Dendritic cell treated with granulocyte-macrophage colony-stimulating factor and Interleukin-4, amounts not matched to agents 40 ng/mL and 50 ng/mL, for 4 days (primary cell): Measurements from ENCODE around the gene TMEM100.

Experiments used
- H3K27ac Mint-ChIP-seq: one replicate; pipeline ENCODE4 v1.8.0; 2022; ENCODE audit warnings: mild to moderate bottlenecking, mixed read lengths
- H3K27me3 Mint-ChIP-seq: one replicate; pipeline ENCODE4 v1.8.0; 2022; ENCODE audit warnings: mild to moderate bottlenecking, mixed read lengths
- H3K36me3 Mint-ChIP-seq: one replicate; pipeline ENCODE4 v1.8.0; 2022; ENCODE audit warnings: low read depth, mixed read lengths
- H3K4me1 Mint-ChIP-seq: one replicate; pipeline ENCODE4 v1.8.0; 2022; ENCODE audit warnings: low read depth, mixed read lengths
- H3K4me3 Mint-ChIP-seq: one replicate; pipeline ENCODE4 v1.8.0; 2022; ENCODE audit warnings: mild to moderate bottlenecking, moderate library complexity, mixed read lengths
- H3K9me3 Mint-ChIP-seq: one replicate; pipeline ENCODE4 v1.8.0; 2022; ENCODE audit warnings: mixed read lengths
- intact Hi-C: fragments of 100-400 bp; cut with micrococcal nuclease; formaldehyde crosslinking; loops from one replicate; pipeline ENCODE4 v1.15.0; 2022

Gene TMEM100

DNA sequence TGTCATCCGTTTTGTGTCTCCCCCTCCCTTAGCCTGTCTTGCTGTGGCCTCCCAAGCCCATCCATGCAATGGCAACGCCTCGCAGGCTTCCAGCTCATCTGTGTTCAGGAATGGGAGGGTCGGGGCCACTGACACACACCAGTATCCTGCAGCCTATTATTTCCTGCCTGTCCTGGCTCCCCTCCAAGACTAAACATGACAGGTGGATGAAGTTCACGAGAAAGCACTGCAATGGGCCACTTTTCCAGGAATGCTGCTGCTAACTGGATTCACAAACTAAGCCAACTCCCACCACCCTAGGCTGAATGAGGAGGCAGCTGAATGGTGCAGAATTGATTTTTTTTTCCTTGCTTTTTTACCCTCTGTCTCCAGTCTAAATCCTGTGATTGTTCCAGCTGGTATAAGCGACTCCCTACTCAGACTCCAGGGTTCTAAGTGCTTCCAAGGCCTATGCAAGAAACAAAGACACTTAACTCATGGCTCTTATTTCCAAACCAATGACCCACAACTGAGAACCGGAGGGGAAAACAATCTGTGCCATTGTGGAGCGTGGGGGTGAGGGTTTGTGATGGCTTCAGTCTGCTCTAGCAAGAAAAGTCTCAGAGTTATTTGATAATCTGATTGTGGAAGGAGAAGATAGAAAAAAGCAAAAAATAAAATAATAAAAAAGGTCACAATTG is 23.3 kb downstream of the TMEM100 start:
- no peak overlapping the region for H3K27ac Mint-ChIP-seq
- intact Hi-C loops, result no loop called here
- H3K27me3 Mint-ChIP-seq, result no peaks in the 10 kb centered on the region
- H3K36me3 Mint-ChIP-seq, result peaks cover 8% of the 10 kb centered on the region
- H3K4me1 Mint-ChIP-seq, result peaks cover 12% of the 10 kb centered on the region
- peaks cover 24% of the 10 kb centered on the region for H3K9me3 Mint-ChIP-seq
- no peak overlapping the region for H3K4me3 Mint-ChIP-seq

DNA sequence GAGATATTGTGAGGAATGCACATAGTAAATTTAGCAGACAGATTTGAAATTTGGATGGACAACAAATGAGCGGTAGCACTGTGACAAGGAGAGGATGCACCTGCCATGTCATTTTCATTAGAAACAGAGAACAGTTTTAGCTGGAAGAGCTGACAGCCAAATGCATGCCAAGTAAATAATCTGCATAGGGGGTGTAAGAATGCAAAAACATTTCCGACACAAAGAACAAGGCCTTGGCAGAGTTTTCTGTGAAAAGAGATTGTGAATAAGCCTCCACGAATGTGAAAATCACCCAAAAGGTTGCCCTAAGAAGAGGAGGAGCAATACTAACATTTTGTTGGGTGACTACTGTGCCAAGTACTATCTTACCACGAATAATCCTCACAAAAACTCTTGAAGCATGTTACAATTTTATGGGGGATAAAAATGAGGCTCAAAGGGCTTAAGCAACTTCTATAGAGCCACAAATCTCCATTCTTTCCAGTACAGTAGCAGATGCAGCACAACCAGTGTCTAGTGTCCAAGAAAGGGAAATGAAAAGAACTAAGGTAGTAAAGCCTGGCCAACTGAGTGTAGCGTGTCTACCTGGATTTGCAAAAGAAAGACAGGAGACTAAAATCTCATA is 28.3 kb downstream of the TMEM100 start:
- Mint-ChIP-seq H3K36me3 (no peaks in the 10 kb centered on the region), H3K4me3 (no peak overlapping the region), H3K27ac (no peak overlapping the region), H3K27me3 (no peaks in the 10 kb centered on the region), H3K9me3 (no peaks in the 10 kb centered on the region), H3K4me1 (peaks cover 17% of the 10 kb centered on the region)
- intact Hi-C loops, result no loop called here

DNA sequence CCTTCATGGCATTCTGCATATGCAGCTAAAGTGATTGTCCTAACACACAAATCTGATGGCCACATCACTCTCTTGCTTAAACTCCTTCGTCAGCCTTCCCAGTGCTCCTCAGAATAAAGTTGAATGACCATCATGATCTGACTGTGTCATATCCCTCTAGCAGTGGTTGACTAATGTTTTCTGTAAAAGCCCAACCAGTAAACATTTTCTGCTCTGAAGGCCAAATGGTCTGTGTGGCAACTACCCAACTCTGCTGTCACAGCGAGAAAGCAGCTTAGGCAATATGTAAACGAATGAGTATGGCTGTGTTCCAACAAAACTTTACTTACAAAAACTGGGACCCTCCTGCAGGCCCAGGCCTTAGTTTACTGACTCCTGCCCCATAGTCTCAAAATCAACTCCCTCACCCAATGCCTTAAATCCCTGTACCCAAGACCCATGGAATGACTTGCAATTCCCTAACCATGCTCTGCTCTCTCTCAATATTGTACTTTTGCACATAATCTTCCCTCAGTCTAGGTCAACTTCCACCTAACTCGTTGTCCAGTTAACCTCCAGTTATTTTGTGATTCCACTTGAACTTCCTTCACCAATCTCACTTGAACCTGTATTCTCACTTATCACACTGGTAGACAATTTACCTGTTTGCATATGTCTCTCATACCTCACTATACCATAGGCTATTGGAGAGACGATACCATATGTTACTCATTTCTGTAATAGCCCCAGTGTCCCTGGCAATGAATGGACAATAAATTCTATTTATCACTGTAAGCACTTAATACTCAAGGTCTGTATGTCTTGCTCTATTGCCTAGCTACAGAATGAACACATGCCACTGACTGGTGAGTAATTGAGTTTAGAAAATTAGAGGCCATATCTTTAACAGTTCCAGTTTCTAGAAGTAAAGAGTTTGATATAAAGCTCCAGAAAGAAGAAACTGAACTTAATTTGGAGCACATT is 29.1 kb downstream of the TMEM100 start:
- intact Hi-C loops, result no loop called here
- no peaks in the 10 kb centered on the region for H3K27me3 Mint-ChIP-seq
- H3K4me1 Mint-ChIP-seq, result peaks cover 20% of the 10 kb centered on the region
- no peaks in the 10 kb centered on the region for H3K9me3 Mint-ChIP-seq
- H3K36me3 Mint-ChIP-seq, result no peaks in the 10 kb centered on the region
- H3K27ac Mint-ChIP-seq, result no peak overlapping the region
- no peak overlapping the region for H3K4me3 Mint-ChIP-seq

DNA sequence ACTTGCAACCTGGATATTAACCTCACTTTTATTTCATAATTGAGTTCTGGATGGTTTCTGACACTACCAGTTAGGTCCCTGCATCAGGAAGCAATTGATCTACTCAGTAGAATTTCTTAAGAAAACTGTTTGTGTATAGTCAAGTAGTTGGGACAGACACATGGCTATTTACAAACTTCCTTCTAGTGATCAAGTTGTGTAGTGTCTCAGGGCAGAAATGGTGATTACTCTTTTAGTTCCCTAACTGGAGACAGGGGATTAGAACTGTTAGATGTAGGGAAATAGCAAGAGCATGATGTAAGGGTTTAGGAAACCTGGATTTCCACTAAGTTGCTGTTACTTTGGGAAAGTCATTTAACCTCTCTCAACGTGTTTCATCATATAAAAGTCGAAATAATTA is 30.4 kb downstream of the TMEM100 start:
- no peak overlapping the region for H3K4me3 Mint-ChIP-seq
- no peaks in the 10 kb centered on the region for H3K9me3 Mint-ChIP-seq
- H3K27me3 Mint-ChIP-seq, result no peaks in the 10 kb centered on the region
- intact Hi-C loops, result no loop called here
- no peak overlapping the region for H3K27ac Mint-ChIP-seq
- H3K36me3 Mint-ChIP-seq, result no peaks in the 10 kb centered on the region
- peaks cover 20% of the 10 kb centered on the region for H3K4me1 Mint-ChIP-seq

DNA sequence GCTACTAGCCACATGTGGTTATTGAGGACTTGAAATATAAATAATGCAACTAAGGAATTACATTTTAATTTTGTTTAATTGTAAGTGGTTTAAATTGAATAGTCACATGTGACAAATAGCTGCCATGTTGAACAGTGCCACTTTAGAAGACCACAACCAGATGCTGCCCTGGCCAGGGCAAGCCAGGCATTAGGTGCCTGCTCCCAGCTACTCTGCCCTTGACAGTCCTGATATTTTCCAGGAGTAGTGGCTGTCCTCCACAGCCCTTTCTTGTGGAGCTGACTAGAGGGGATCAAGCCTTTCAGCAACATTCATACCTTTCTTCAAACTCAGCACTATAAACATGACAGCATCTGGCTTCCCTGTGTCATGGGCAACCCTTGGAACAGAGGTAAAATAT is 31.0 kb downstream of the TMEM100 start:
- Mint-ChIP-seq H3K36me3 (no peaks in the 10 kb centered on the region), H3K4me3 (no peak overlapping the region), H3K9me3 (no peaks in the 10 kb centered on the region), H3K27ac (no peak overlapping the region), H3K27me3 (no peaks in the 10 kb centered on the region), H3K4me1 (peaks cover 20% of the 10 kb centered on the region)
- intact Hi-C loops, result no loop called here

DNA sequence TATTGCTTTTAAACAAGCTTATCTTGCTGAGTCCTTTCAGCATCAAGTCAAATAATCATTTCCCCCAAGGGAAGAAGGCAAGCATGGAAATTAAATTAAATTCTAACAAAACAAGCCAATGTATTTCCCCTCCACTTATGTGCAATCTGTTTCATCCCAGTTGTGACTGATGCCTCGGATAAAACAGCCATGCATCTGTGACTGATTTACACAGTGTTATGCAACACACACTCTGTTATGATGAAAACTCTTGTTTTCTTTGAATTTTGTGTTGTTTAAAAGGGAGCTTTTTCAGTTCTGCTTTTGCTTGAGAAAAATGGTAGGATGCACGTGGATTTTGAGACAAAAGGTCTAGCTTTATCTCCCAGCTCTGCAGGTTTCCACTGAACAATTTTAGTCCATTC is 32.6 kb downstream of the TMEM100 start:
- peaks cover 20% of the 10 kb centered on the region for H3K4me1 Mint-ChIP-seq
- H3K4me3 Mint-ChIP-seq, result no peak overlapping the region

DNA sequence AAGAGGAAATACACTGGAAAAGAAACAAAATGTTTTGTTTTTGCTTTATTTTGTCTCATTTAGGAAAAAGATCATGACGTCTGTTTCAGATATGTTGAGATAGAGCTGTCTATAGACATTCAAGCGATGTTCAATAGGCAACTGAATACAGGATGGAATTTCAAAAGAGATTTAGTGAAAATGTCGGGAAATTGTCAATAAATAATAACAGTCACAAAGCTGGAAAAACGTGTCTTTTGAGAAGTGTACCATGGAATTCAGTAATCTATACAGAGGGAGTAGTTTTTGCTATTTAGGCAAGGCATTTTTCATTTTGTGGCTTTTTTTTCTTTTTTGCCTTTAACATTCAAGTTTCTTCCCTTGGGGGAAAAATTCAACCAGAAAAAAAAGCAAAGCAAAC is 33.0 kb downstream of the TMEM100 start:
- intact Hi-C loops, result no loop called here
- no peak overlapping the region for H3K4me3 Mint-ChIP-seq
- H3K9me3 Mint-ChIP-seq, result peaks cover 6% of the 10 kb centered on the region
- no peaks in the 10 kb centered on the region for H3K36me3 Mint-ChIP-seq
- peaks cover 20% of the 10 kb centered on the region for H3K4me1 Mint-ChIP-seq
- H3K27ac Mint-ChIP-seq, result no peak overlapping the region
- H3K27me3 Mint-ChIP-seq, result peaks cover 3% of the 10 kb centered on the region

More for the DNA sequence above, 32.6 kb downstream of the TMEM100 start:
- Mint-ChIP-seq H3K27ac (no peak overlapping the region), H3K27me3 (no peaks in the 10 kb centered on the region), H3K9me3 (peaks cover 6% of the 10 kb centered on the region), H3K36me3 (no peaks in the 10 kb centered on the region)
- intact Hi-C loops, result no loop called here

DNA sequence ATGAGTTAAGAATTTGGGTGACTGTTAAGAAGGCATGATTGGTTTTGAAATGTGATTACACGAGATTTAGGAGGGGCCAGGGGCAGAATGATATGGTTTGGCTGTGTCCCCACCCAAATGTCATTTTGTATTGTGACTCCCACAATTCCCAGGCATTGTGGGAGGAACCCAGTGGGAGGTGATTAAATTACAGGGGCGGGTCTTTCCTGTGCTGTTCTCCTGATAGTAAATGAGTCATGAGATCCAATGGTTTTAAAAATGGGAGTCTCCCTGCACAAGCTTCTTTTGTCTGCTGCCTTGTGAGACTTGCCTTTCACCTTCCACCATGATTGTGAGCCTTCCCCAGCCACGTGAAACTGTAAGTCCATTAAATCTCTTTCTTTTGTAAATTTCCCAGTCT is 34.6 kb downstream of the TMEM100 start:
- Mint-ChIP-seq H3K9me3 (peaks cover 6% of the 10 kb centered on the region), H3K4me3 (no peak overlapping the region), H3K36me3 (no peaks in the 10 kb centered on the region), H3K27me3 (peaks cover 5% of the 10 kb centered on the region), H3K27ac (no peak overlapping the region), H3K4me1 (peaks cover 20% of the 10 kb centered on the region)
- intact Hi-C loops, result no loop called here

DNA sequence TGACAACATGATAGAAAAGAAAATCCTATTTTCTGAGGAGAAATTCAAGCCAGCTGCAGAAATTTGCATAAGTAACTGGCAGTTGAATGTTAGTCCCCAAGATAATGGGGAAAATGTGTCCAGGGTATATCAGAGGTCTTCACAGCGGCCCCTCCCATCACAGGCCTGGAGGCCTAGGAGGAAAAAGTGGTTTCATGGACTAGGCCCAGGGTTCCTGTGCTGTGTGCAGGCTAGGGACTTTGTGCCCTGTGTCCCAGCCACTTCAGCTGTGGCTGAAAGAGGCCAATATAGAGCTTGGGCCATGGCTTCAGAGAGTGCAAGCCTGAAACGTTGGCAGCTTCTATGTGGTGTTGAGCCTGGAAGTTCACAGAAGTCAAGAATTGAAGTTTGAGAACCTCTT is 35.6 kb downstream of the TMEM100 start:
- H3K36me3 Mint-ChIP-seq, result no peaks in the 10 kb centered on the region
- H3K9me3 Mint-ChIP-seq, result peaks cover 6% of the 10 kb centered on the region
- no peak overlapping the region for H3K4me3 Mint-ChIP-seq
- H3K4me1 Mint-ChIP-seq, result peaks cover 20% of the 10 kb centered on the region
- intact Hi-C loops, result no loop called here
- H3K27me3 Mint-ChIP-seq, result peaks cover 5% of the 10 kb centered on the region
- no peak overlapping the region for H3K27ac Mint-ChIP-seq

DNA sequence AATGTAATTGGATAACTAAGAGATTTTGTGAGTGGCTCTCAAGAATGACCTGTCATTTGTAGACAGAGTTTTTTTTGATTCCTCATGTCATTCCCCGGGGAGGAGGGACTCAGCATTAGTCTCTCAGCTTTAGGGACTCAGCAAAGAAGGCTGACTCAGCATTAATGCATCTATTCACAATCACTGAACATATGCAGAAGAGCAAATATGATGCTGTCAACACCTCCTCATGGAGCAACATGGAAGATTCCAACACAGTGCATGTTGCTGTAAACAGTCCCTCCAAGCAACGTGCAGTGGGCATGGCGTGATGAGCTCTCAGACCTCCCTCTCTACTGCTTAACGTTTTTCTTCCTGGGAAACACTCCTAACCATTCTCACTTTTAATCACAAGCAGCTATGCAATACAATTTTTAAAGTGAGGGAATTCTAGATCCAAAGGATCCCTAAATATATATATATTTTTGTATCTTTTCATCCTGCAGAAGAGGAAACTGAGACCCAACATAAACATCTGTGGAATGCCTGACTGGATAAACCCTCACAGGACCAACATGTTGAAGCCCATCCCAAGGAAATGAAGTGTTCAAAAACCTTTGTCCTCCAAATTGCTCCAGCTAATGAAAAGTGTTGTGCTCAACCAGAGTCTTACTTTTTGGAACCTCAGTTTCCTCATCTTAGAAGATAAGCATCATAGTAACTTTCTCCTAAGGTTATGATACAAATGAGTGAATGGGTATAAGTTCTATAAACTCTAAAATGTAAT is 38.9 kb downstream of the TMEM100 start:
- no peaks in the 10 kb centered on the region for H3K36me3 Mint-ChIP-seq
- no peak overlapping the region for H3K4me3 Mint-ChIP-seq
- peaks cover 6% of the 10 kb centered on the region for H3K9me3 Mint-ChIP-seq
- H3K27me3 Mint-ChIP-seq, result peaks cover 5% of the 10 kb centered on the region
- H3K27ac Mint-ChIP-seq, result no peak overlapping the region
- intact Hi-C loops, result no loop called here
- peaks cover 11% of the 10 kb centered on the region for H3K4me1 Mint-ChIP-seq

DNA sequence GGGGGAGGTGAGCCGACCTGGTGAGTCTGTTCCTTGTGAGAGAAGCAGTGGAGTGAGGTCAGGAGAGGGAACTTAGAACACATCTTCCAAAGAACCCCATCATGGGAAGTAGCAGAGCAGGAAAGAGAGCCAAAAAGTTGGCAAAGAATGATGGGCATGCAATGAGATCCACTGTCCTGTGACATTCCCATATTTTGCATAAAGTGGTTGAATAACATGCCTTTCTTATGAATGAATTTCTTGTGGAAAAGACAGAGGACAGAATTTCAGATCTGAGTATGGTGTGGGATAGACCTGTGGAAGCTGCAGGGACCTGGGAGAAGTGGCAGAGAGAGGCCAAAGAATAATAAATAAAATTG is 41.3 kb downstream of the TMEM100 start:
- Mint-ChIP-seq H3K9me3 (peaks cover 4% of the 10 kb centered on the region), H3K36me3 (no peaks in the 10 kb centered on the region), H3K4me1 (peaks cover 17% of the 10 kb centered on the region), H3K4me3 (no peak overlapping the region), H3K27ac (no peak overlapping the region), H3K27me3 (peaks cover 5% of the 10 kb centered on the region)
- intact Hi-C loops, result no loop called here

DNA sequence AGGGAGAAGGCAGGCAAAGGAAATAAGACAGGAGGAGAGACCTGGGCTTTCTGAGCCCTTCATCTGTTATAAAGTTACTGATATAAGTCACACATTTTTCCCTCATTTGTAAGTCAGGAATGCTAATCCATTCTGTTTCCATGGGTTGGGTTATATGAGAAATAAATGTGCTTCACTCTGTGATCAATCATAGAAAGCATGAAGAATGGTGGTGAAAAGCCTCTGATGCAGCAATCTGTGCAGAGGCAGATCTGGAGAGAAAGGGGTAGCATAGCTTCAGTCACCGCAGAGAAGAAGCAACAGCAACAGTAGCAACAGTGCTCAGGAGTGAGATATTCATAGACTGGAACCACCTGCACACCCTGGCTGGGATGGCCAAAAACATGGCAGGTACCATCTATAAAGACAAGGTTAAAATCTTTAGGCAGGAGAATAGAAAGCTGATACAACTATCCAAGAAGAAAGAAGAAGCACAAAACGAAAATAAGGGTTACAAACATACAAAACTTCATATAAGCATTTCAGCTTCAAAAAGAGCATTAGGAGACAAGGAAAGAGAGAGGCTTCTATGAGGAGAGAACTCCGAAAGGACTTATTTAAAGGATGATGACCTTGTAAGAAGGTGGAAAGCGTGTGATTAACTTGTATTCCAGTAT is 41.9 kb downstream of the TMEM100 start:
- intact Hi-C loops, result no loop called here
- H3K9me3 Mint-ChIP-seq, result no peaks in the 10 kb centered on the region
- peaks cover 17% of the 10 kb centered on the region for H3K4me1 Mint-ChIP-seq
- H3K4me3 Mint-ChIP-seq, result no peak overlapping the region
- H3K27ac Mint-ChIP-seq, result no peak overlapping the region
- no peaks in the 10 kb centered on the region for H3K36me3 Mint-ChIP-seq
- peaks cover 5% of the 10 kb centered on the region for H3K27me3 Mint-ChIP-seq

DNA sequence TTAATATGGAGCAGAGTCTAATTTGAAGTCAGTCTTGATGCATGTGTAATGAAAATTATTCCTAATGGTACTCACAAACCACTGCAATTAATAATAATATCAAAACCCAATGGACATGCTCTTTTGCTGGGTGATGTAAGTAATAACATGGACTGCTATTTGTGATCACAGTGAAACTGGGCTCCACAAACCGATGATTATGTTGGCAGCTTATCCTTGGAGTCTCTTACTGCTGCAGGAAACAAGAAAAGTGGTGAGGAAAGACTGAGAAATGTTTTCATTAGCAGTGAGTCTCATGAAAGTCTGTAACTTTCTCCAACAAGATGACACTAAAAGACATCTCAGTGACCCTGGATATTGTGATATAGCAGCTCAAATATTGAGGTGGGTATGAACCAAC is 45.2 kb downstream of the TMEM100 start:
- intact Hi-C loops, result no loop called here
- Mint-ChIP-seq H3K4me1 (peaks cover 37% of the 10 kb centered on the region), H3K27ac (no peak overlapping the region), H3K36me3 (no peaks in the 10 kb centered on the region), H3K9me3 (peaks cover 7% of the 10 kb centered on the region), H3K4me3 (no peak overlapping the region), H3K27me3 (no peaks in the 10 kb centered on the region)
